Spleen (tissue), 11 donors: Measurements from ENCODE around the gene AGBL3. TPM values are rescaled to one million over a fixed set of nuclear protein-coding genes. Genes with fewer than 3 reads are reported as not detected.

Experiments
- DNase-seq: peaks from one replicate; pipeline ENCODE4 v3.0.0-alpha.2; 2020
- H3K27ac ChIP-seq, 8 donors: fragments of 200-600 bp; sonication (generic) in 7 of 8; 1 replicate in 4 of 8; 2 replicates in 4 of 8; pipeline versions ENCODE4 v1.5.0 to v1.8.0; 2016 to 2021; ENCODE audit warnings: inconsistent platforms in 4 of 8, mild to moderate bottlenecking in 4 of 8, moderate library complexity in 1 of 8
- H3K27me3 ChIP-seq, 7 donors: fragments of 200-600 bp; sonication (generic) in 6 of 7; replicated peaks in 1 of 7; 1 replicate in 4 of 7; 2 replicates in 3 of 7; pipeline versions ENCODE4 v1.5.0 to v1.8.0; 2016 to 2021; ENCODE audit warnings: inconsistent platforms in 3 of 7, mild to moderate bottlenecking in 1 of 7
- H3K36me3 ChIP-seq, 6 donors: fragments of 200-600 bp; sonication (generic) in 5 of 6; 1 replicate in 4 of 6; 2 replicates in 2 of 6; pipeline versions ENCODE4 v1.5.0 to v1.8.0; 2016 to 2021; ENCODE audit warnings: inconsistent platforms in 2 of 6
- H3K4me1 ChIP-seq, 6 donors: fragments of 200-600 bp; sonication (generic) in 5 of 6; 1 replicate in 3 of 6; 2 replicates in 3 of 6; pipeline versions ENCODE4 v1.5.0 to v1.8.0; 2016 to 2021; ENCODE audit warnings: inconsistent platforms in 3 of 6
- H3K4me3 ChIP-seq, 8 donors: fragments of 200-600 bp; sonication (generic) in 7 of 8; 1 replicate in 4 of 8; 2 replicates in 4 of 8; pipeline versions ENCODE4 v1.5.0 to v1.8.0; 2016 to 2021; ENCODE audit warnings: inconsistent platforms in 4 of 8, mild to moderate bottlenecking in 4 of 8, moderate library complexity in 2 of 8
- H3K9me3 ChIP-seq, 8 donors: fragments of 200-600 bp; sonication (generic) in 7 of 8; 1 replicate in 4 of 8; 2 replicates in 4 of 8; pipeline versions ENCODE4 v1.5.0 to v1.8.0; 2016 to 2021; ENCODE audit warnings: inconsistent platforms in 4 of 8
- CTCF ChIP-seq, 11 experiments: fragments of 200-600 bp in 7 of 11; fragments of 450-650 bp in 4 of 11; sonication (generic) in 4 of 11; IDR thresholded peaks in 8 of 11; conservative IDR thresholded peaks in 3 of 11; 1 replicate in 7 of 11; 2 replicates in 4 of 11; pipeline versions ENCODE4 v1.4.0 to v1.8.0; 2016 to 2021; ENCODE audit warnings: antibody characterized with exemption in 11 of 11, inconsistent platforms in 4 of 11, mild to moderate bottlenecking in 1 of 11
- POLR2A ChIP-seq, 3 donors: fragments of 450-650 bp; IDR thresholded peaks; one replicate each; pipeline ENCODE4 v1.5.1; 2017; ENCODE audit warnings: antibody characterized with exemption in 3 of 3, mild to moderate bottlenecking in 1 of 3
- POLR2AphosphoS5 ChIP-seq, 3 donors: sonication (generic); formaldehyde crosslinking; IDR thresholded peaks; one replicate each; pipeline ENCODE4 v1.5.1; 2017; ENCODE audit warnings: antibody characterized with exemption in 3 of 3
- WGBS, 5 donors: extraction: QIAGEN DNeasy Blood & Tissue Kit in 3 of 5; methylation state at CpG; one replicate each; pipeline versions ENCODE4 v1.1.5 to v1.1.7; 2013 to 2018; 5-methylcytosine and 5-hydroxymethylcytosine counted together
- intact Hi-C: fragments of 100-400 bp; cut with DNase I; formaldehyde crosslinking; loops from one replicate; pipeline ENCODE4 v1.15.0; 2023; ENCODE audit warnings: low total_unique reads
- polyA plus RNA-seq, 3 donors: library from polyadenylated mRNA; stranded (reverse); fragments of 200-250 nt; gene quantifications; one replicate each; pipeline ENCODE4 v1.2.1, GENCODE V29; 2013
- total RNA-seq, 7 donors: library from RNA; depleted of rRNA in 3 of 7; stranded (reverse); fragments of >200 nt in 3 of 7; fragmentation: NEBNext Ultra II Directional in 4 of 7; extraction: Animal tissue kit (Norgen Biotek cat#: 25700) in 4 of 7; gene quantifications; one replicate each; pipeline versions ENCODE4 v1.1.0 to v1.2.1, GENCODE V29; 2016 to 2021
- donor health status: healthy with polysubstance abuse.
- donor health status: DM: no; HTN: no; CAD: no; lungs with moderate emphysema.
- donor health status: DM: no; HTN: no; CAD: no.
- donor health status: Bipolar disorder and iron deficiency.
- donor health status: healthy.
- donor health status: DM: no; HTN: no; CAD: no.
- donor health status: DM: yes; HTN: yes; CAD: no.

The AGBL3 gene
- total and polyA plus RNA-seq, 10 donors = 1.2 to 12.9 (median 4.9) TPM

- Histone ChIP-seq H3K9me3 (peaks cover 3 to 26% (median 23%) of the 10 kb centered on the region in 8 donors), H3K4me1 (peaks cover 38 to 92% (median 60%) of the 10 kb centered on the region in 6 donors), H3K36me3 (peaks cover 0 to 28% (median 0%) of the 10 kb centered on the region in 6 donors), H3K27me3 (no peaks in the 10 kb centered on the region), H3K4me3 (peak overlapping the region in 7 of 8 donors; percentile 10 to 77 (median 51)), H3K27ac (peak overlapping the region; percentile 69 to 99 (median 96))
- intact Hi-C loops = no loop called here
- WGBS, 5 donors = 37 to 68% (median 58%) methylated on average over 8 of the region's 8 CpGs
- TF ChIP-seq CTCF (IDR thresholded peaks at IDR 0.05 in 8 of 11, conservative IDR thresholded peaks at IDR 0.05 in 3 of 11) = no peak
- peak in 1 of 3 donors; percentile 64 for TF ChIP-seq POLR2AphosphoS5 (IDR thresholded peaks at IDR 0.05)
- DNase-seq = no peak
Measured at GRCh38 chr7:135150072-135150782, 163.9 kb downstream of the AGBL3 start.

GRCh38 chr7:135151132-135151531 lies 164.8 kb downstream of the AGBL3 start:
- Histone ChIP-seq H3K27ac (peak overlapping the region; percentile 69 to 99 (median 96)), H3K9me3 (peaks cover 6 to 35% (median 32%) of the 10 kb centered on the region in 8 donors), H3K4me1 (peaks cover 38 to 83% (median 53%) of the 10 kb centered on the region in 6 donors), H3K4me3 (peak overlapping the region in 3 of 8 donors; percentile 52 to 77 (median 54)), H3K36me3 (peaks cover 0 to 37% (median 0%) of the 10 kb centered on the region in 6 donors), H3K27me3 (no peaks in the 10 kb centered on the region)
- 50 to 74% (median 61%) methylated on average over 2 of the region's 2 CpGs for WGBS, 5 donors
- TF ChIP-seq POLR2A (IDR thresholded peaks at IDR 0.05) (no peak), POLR2AphosphoS5 (IDR thresholded peaks at IDR 0.05) (no peak), CTCF (IDR thresholded peaks at IDR 0.05 in 8 of 11, conservative IDR thresholded peaks at IDR 0.05 in 3 of 11) (no peak)
- DNase-seq = no peak
- intact Hi-C loops = no loop called here

- H3K27ac ChIP-seq = peak overlapping the region; percentile 69 to 99 (median 96)
- H3K36me3 ChIP-seq = peaks cover 0 to 41% (median 0%) of the 10 kb centered on the region in 6 donors
- 33 to 66% (median 38%) methylated on average over 6 of the region's 6 CpGs for WGBS, 5 donors
- TF ChIP-seq POLR2A (IDR thresholded peaks at IDR 0.05) (no peak), CTCF (IDR thresholded peaks at IDR 0.05 in 8 of 11, conservative IDR thresholded peaks at IDR 0.05 in 3 of 11) (no peak), POLR2AphosphoS5 (IDR thresholded peaks at IDR 0.05) (peak in 2 of 3 donors; percentile 31 to 87)
- H3K4me1 ChIP-seq = peaks cover 34 to 79% (median 49%) of the 10 kb centered on the region in 6 donors
- DNase-seq = no peak
- H3K4me3 ChIP-seq = peak overlapping the region in 2 of 8 donors; percentile 54 to 77
- intact Hi-C loops = no loop called here
- peaks cover 7 to 39% (median 36%) of the 10 kb centered on the region in 8 donors for H3K9me3 ChIP-seq
- no peaks in the 10 kb centered on the region for H3K27me3 ChIP-seq
Measured at GRCh38 chr7:135151533-135151932, 165.2 kb downstream of the AGBL3 start.

- Histone ChIP-seq H3K27me3 (no peaks in the 10 kb centered on the region), H3K4me1 (peaks cover 32 to 77% (median 44%) of the 10 kb centered on the region in 6 donors), H3K36me3 (peaks cover 0 to 50% (median 0%) of the 10 kb centered on the region in 6 donors), H3K27ac (peak overlapping the region; percentile 69 to 99 (median 96)), H3K9me3 (peaks cover 7 to 47% (median 44%) of the 10 kb centered on the region in 8 donors), H3K4me3 (peak overlapping the region in 1 of 8 donors; percentile 77)
- 60 to 100% (median 95%) methylated on average over 1 of the region's 1 CpG for WGBS, 5 donors
- intact Hi-C loops = no loop called here
- DNase-seq = no peak
- TF ChIP-seq POLR2A (IDR thresholded peaks at IDR 0.05) (no peak), POLR2AphosphoS5 (IDR thresholded peaks at IDR 0.05) (no peak), CTCF (IDR thresholded peaks at IDR 0.05 in 8 of 11, conservative IDR thresholded peaks at IDR 0.05 in 3 of 11) (no peak)
Measured at GRCh38 chr7:135152442-135152841, 166.1 kb downstream of the AGBL3 start.
